A549 (cell line): Measurements from ENCODE around the gene FOXP1. TPM values are rescaled to one million over a fixed set of nuclear protein-coding genes. Genes with fewer than 3 reads are reported as not detected.
A peak's percentile ranks its signal among the peaks of the same experiment; 100 is the strongest.

Experiments
- ATAC-seq, 2 experiments: fragments of 200-7000 bp in 1 of 2; fragments of >200 bp in 1 of 2; cut with Nextera tagmentation in 1 of 2; cut with Tn5 transposase in 1 of 2; 3 replicates each; pipeline versions ENCODE4 v1.8.0 to v1.9.1; 2018 to 2020; ENCODE audit warnings: mild to moderate bottlenecking in 1 of 2, moderate library complexity in 1 of 2
- CTCF ChIA-PET: fragments of 300-600 bp; sonication (Branson Sonifier 250); formaldehyde crosslinking; extraction: SDS; loops from one replicate; lab custom pipeline; 2021; ENCODE audit warnings: antibody characterized with exemption, inconsistent platforms; lab: Yijun Ruan, JAX
- POLR2A ChIA-PET: fragments of 350-600 bp; formaldehyde crosslinking; extraction: SDS; loops from one replicate; lab custom pipeline; 2021; ENCODE audit warnings: antibody characterized with exemption, inconsistent platforms; lab: Yijun Ruan, JAX
- DNase-seq, 2 experiments: peaks; one replicate each; pipeline versions ENCODE4 v3.0.0 to v3.0.0-alpha.2; 2011 to 2016; ENCODE audit warnings: low read depth in 1 of 2, low spot score in 1 of 2
- FAIRE-seq: peaks from 2 replicates; lab custom pipeline; 2011; peaks lifted over from hg19 to GRCh38; lab: Jason Lieb, UNC
- H3K27ac ChIP-seq, 2 experiments: fragments of >200 bp; sonication (Bioruptor Twin); formaldehyde crosslinking; 3 replicates each; pipeline ENCODE4 v1.5.1; 2016 to 2017
- H3K4me1 ChIP-seq: fragments of >200 bp; sonication (Bioruptor Twin); formaldehyde crosslinking; 3 replicates; pipeline ENCODE4 v1.6.1; 2016
- H3K4me2 ChIP-seq: fragments of >200 bp; sonication (Bioruptor Twin); formaldehyde crosslinking; 3 replicates; pipeline ENCODE4 v1.6.1; 2016
- H3K4me3 ChIP-seq: fragments of >200 bp; sonication (Bioruptor Twin); formaldehyde crosslinking; 3 replicates; pipeline ENCODE4 v1.5.1; 2016
- H3K9me3 ChIP-seq: fragments of >200 bp; sonication (Bioruptor Twin); formaldehyde crosslinking; 3 replicates; pipeline ENCODE4 v1.6.1; 2016
- EP300 ChIP-seq, 2 experiments: fragments of >200 bp; sonication (Bioruptor Twin); formaldehyde crosslinking; IDR thresholded peaks; 2 replicates in 1 of 2; 3 replicates in 1 of 2; pipeline ENCODE4 v1.6.1; 2016 to 2017
- ESRRA ChIP-seq: fragments of 150-350 bp; IDR thresholded peaks from 2 replicates; pipeline ENCODE4 v1.6.1; 2014; ENCODE audit warnings: mild to moderate bottlenecking, low read length, borderline replicate concordance
- FOSB ChIP-seq: fragments of 250-450 bp; sonication (Bioruptor Pico); IDR thresholded peaks from 2 replicates; pipeline ENCODE4 v1.5.0; 2020; ENCODE audit warnings: mild to moderate bottlenecking, moderate library complexity
- FOSL2 ChIP-seq, 2 experiments: fragments of 450-650 bp in 1 of 2; fragments of >200 bp in 1 of 2; sonication (Bioruptor Twin) in 1 of 2; formaldehyde crosslinking; IDR thresholded peaks; 2 replicates each; pipeline versions ENCODE4 v1.5.0 to v1.6.1; 2016 to 2020; ENCODE audit warnings: mild to moderate bottlenecking in 1 of 2, moderate library complexity in 1 of 2
- FOXS1 ChIP-seq: fragments of 250-450 bp; sonication (Bioruptor Pico); IDR thresholded peaks from 2 replicates; pipeline ENCODE4 v1.5.0; 2020; ENCODE audit warnings: mild to moderate bottlenecking, moderate library complexity
- GATA3 ChIP-seq: IDR thresholded peaks from 2 replicates; pipeline ENCODE4 v1.6.1; 2012; ENCODE audit warnings: borderline replicate concordance
- HDAC2 ChIP-seq: fragments of 200-600 bp; sonication (generic); IDR thresholded peaks from 2 replicates; pipeline ENCODE4 v1.6.1; 2016
- JUNB ChIP-seq: fragments of >200 bp; sonication (Bioruptor Twin); formaldehyde crosslinking; IDR thresholded peaks from 2 replicates; pipeline ENCODE4 v1.6.1; 2016
- KDM1A ChIP-seq: fragments of 200-600 bp; sonication (generic); IDR thresholded peaks from 2 replicates; pipeline ENCODE4 v1.6.1; 2016; ENCODE audit warnings: low read depth, mild to moderate bottlenecking
- MAFK ChIP-seq: fragments of 450-650 bp; IDR thresholded peaks from 2 replicates; pipeline ENCODE4 v1.6.1; 2014; ENCODE audit not compliant: partially characterized antibody
- NFE2L2 ChIP-seq: fragments of 150-350 bp; conservative IDR thresholded peaks from 2 replicates; pipeline ENCODE4 v1.6.1; 2014; ENCODE audit warnings: low read length
- NPAS2 ChIP-seq: fragments of 250-450 bp; sonication (Bioruptor Pico); IDR thresholded peaks from 2 replicates; pipeline ENCODE4 v1.8.0; 2022; ENCODE audit warnings: mild to moderate bottlenecking, moderate library complexity, borderline replicate concordance
- POLR2AphosphoS2 ChIP-seq: conservative IDR thresholded peaks from 2 replicates; pipeline ENCODE4 v1.6.1; 2012; ENCODE audit warnings: low read length, improper control_type of control experiment, inconsistent platforms
- RFX5 ChIP-seq: fragments of 450-650 bp; IDR thresholded peaks from 2 replicates; pipeline ENCODE4 v1.7.1; 2014; ENCODE audit warnings: antibody characterized with exemption, mild to moderate bottlenecking, moderate library complexity
- SREBF2 ChIP-seq: fragments of 450-650 bp; IDR thresholded peaks from 2 replicates; pipeline ENCODE4 v1.6.1; 2014; ENCODE audit warnings: mild to moderate bottlenecking, moderate library complexity
- TFCP2L1 ChIP-seq: fragments of 250-450 bp; sonication (Bioruptor Pico); IDR thresholded peaks from 2 replicates; pipeline ENCODE4 v1.5.0; 2021; ENCODE audit warnings: mild to moderate bottlenecking
- TP53 ChIP-seq: fragments of 250-450 bp; sonication (Bioruptor Pico); IDR thresholded peaks from 2 replicates; pipeline ENCODE4 v1.5.0; 2021; ENCODE audit warnings: mild to moderate bottlenecking, moderate library complexity
- ZFP36 ChIP-seq: fragments of 450-650 bp; IDR thresholded peaks from 2 replicates; pipeline ENCODE4 v1.6.1; 2014; ENCODE audit warnings: borderline replicate concordance; ENCODE audit not compliant: partially characterized antibody
- ZNF302 ChIP-seq: fragments of 250-450 bp; sonication (Bioruptor Pico); IDR thresholded peaks from 2 replicates; pipeline ENCODE4 v1.9.0; 2021; ENCODE audit warnings: inconsistent platforms, mild to moderate bottlenecking, moderate library complexity
- ZSCAN20 ChIP-seq: fragments of 250-450 bp; sonication (Bioruptor Pico); IDR thresholded peaks from 2 replicates; pipeline ENCODE4 v1.8.0; 2022; ENCODE audit warnings: mild to moderate bottlenecking, moderate library complexity
- WGBS: methylation state at CpG from one replicate; pipeline ENCODE4 v1.1.6; 2017; ENCODE audit errors: missing lambda C conversion rate; 5-methylcytosine and 5-hydroxymethylcytosine counted together
- polyA plus RNA-seq, 4 experiments: library from polyadenylated mRNA; depleted of rRNA in 3 of 4; stranded (reverse); fragments of >200 nt; fragmentation: RNase III in 1 of 4; extraction: RNeasy Plus Mini Kit Qiagen cat#74134 plus additional on column Dnase treatment in 1 of 4; gene quantifications; 2 replicates in 3 of 4; 3 replicates in 1 of 4; pipeline ENCODE4 v1.2.3, GENCODE V29; 2011 to 2017
- TF ChIP-seq, protein P1 (sequence below): fragments of >200 bp; sonication (Bioruptor Twin); formaldehyde crosslinking; IDR thresholded peaks from 2 replicates; pipeline ENCODE4 v1.6.1; 2016
- TF ChIP-seq, protein P2 (sequence below): fragments of 200-600 bp; sonication (generic); IDR thresholded peaks from 2 replicates; pipeline ENCODE4 v1.6.1; 2016; ENCODE audit warnings: antibody characterized with exemption, mild to moderate bottlenecking, moderate library complexity

The FOXP1 gene
- polyA plus RNA-seq, 2 of the 4 experiments (the other 2 are of a cell fraction): 12.8 to 13.9 TPM

DNA sequence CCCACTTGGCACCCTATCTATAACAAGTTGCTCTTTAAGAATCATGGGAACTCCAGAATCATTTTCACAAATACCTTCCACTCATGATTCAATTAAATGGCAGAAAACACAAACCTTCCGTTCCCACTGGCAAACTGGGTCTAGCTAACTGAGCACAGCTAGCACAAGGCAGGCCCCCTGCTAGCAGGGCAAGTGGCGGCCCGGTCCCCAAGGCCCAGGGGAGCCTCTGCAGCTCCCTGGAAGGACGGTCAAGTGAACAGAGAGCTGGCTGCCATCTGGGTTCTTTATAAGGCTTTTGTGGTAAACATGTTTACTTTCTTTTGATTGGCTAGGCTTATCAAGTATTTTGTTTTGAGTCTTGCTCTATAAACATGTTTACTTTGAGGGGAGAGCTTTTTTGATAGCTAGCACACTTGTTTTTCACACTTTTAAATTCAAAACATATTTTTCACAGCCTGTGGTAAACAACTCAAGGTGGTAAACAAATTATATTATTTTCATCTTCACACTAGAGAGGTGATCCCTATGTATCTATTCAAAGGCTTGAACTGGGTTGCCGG, 81.4 kb downstream of the FOXP1 start (continued):
- TF ChIP-seq, protein P1, sequence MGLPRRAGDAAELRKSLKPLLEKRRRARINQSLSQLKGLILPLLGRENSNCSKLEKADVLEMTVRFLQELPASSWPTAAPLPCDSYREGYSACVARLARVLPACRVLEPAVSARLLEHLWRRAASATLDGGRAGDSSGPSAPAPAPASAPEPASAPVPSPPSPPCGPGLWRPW: no peak
- TF ChIP-seq ZNF302 (CRISPR knock-in tag): no peak
- TF ChIP-seq, all 56 proteins: peak for 0

GRCh38 chr3:71500696-71501095, 82.8 kb downstream of the FOXP1 start:
- H3K4me3 ChIP-seq: no peak overlapping the region
- CTCF ChIA-PET: no interaction called here
- ATAC-seq: no peak
- H3K4me2 ChIP-seq: no peak overlapping the region
- H3K9me3 ChIP-seq: no peaks in the 10 kb centered on the region
- no peak for FAIRE-seq
- 88% methylated on average over 6 of the region's 6 CpGs for WGBS
- POLR2A ChIA-PET: no interaction called here
- H3K27ac ChIP-seq: peak overlapping the region; percentile 1 to 93; a peak in 3 of 6 replicates
- no peak for DNase-seq
- TF ChIP-seq SREBF2 (no peak), NFE2L2 (no peak), POLR2AphosphoS2 (no peak), EP300 (IDR thresholded peaks at IDR 0.05) (no peak), FOSL2 (IDR thresholded peaks at IDR 0.05) (no peak), FOSL2 (CRISPR knock-in tag; IDR thresholded peaks at IDR 0.05) (no peak), TP53 (CRISPR knock-in tag) (no peak), ZFP36 (no peak)
- TF ChIP-seq, protein P2, sequence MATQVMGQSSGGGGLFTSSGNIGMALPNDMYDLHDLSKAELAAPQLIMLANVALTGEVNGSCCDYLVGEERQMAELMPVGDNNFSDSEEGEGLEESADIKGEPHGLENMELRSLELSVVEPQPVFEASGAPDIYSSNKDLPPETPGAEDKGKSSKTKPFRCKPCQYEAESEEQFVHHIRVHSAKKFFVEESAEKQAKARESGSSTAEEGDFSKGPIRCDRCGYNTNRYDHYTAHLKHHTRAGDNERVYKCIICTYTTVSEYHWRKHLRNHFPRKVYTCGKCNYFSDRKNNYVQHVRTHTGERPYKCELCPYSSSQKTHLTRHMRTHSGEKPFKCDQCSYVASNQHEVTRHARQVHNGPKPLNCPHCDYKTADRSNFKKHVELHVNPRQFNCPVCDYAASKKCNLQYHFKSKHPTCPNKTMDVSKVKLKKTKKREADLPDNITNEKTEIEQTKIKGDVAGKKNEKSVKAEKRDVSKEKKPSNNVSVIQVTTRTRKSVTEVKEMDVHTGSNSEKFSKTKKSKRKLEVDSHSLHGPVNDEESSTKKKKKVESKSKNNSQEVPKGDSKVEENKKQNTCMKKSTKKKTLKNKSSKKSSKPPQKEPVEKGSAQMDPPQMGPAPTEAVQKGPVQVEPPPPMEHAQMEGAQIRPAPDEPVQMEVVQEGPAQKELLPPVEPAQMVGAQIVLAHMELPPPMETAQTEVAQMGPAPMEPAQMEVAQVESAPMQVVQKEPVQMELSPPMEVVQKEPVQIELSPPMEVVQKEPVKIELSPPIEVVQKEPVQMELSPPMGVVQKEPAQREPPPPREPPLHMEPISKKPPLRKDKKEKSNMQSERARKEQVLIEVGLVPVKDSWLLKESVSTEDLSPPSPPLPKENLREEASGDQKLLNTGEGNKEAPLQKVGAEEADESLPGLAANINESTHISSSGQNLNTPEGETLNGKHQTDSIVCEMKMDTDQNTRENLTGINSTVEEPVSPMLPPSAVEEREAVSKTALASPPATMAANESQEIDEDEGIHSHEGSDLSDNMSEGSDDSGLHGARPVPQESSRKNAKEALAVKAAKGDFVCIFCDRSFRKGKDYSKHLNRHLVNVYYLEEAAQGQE: no peak
- H3K4me1 ChIP-seq: peaks cover 64% of the 10 kb centered on the region

DNA sequence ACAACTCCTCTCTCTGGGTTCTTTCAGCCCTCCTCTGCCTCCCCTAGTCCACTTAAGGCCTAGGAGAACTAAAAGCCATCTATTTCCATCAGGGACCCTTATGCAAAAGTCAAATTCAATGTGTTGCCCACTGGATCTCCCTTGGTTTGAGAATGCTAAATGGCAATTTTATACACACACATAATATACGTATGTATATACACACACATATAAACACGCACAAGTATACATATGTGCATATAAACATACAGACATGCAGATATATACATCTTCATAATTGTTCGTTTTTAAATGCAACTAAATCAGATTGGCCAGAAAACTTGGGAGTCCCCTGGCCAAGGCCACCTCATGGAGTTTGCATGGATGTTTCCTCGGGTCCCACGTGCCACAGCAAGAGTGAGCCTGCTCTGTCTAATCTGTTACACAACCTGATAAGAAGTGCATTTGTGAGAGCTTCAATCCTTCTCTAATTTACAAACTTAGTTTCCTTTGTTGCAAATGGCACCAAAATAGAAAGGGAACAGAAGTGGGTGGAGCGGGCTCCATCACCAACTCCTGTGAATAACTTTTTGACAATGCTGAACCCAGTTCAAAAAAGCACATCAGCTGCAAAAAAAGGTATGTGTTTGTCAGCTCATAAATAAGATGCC, 84.2 kb downstream of the FOXP1 start:
- CTCF ChIA-PET: interaction anchor here (0.6 to 1.7 kb wide), 2 partner anchors 67 to 85 kb away, joined by 3 to 4 read pairs; partner anchors contain the start of gene FOXP1
- no peak overlapping the region for H3K4me2 ChIP-seq
- peak overlapping the region in 1 of 2 experiments; percentile 93; a peak in 3 of 6 replicates for H3K27ac ChIP-seq
- FAIRE-seq: no peak
- TF ChIP-seq MAFK (no peak), KDM1A (no peak), JUNB (no peak), FOXS1 (no peak), ZSCAN20 (no peak), HDAC2 (no peak)
- TF ChIP-seq, all 56 proteins: peak for 0
- DNase-seq: no peak
- POLR2A ChIA-PET: no interaction called here
- no peak for ATAC-seq
- WGBS: 83% methylated on average over 6 of the region's 6 CpGs
- Histone ChIP-seq H3K4me3 (no peak overlapping the region), H3K9me3 (no peaks in the 10 kb centered on the region), H3K4me1 (peaks cover 56% of the 10 kb centered on the region)

DNA sequence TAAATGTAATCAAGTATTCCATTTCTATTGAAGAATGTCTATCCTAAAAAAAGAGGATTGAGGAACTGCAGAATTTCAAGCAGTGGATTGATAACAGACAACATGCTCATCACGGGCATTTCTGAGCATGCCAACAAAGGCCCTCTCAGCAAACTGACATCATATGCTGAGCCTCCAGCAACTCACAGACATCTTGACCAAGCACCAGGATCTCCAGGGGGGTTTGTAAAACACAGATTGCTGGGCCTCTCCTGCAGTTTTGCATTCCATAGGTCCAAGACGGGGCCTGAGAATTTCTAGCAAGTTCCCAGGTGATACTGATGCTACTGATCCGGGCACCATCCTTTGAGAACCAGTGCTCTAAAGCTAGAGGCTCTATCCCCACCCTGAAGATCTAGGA, 85.0 kb downstream of the FOXP1 start:
- ChIA-PET POLR2A (no interaction called here), CTCF (interaction anchor here (0.6 to 1.8 kb wide), 3 partner anchors 12 to 85 kb away, joined by 3 to 7 read pairs (median 3); partner anchors contain the start of gene FOXP1)
- Histone ChIP-seq H3K4me3 (no peak overlapping the region), H3K9me3 (no peaks in the 10 kb centered on the region), H3K4me2 (no peak overlapping the region), H3K27ac (peak overlapping the region; percentile 85 to 93), H3K4me1 (peaks cover 52% of the 10 kb centered on the region)
- WGBS: 74% methylated on average over 3 of the region's 3 CpGs
- FAIRE-seq (no peak), ATAC-seq (no peak), DNase-seq (no peak)
- no peak for TF ChIP-seq RFX5
- no peak for TF ChIP-seq ESRRA
- no peak for TF ChIP-seq FOSB
- TF ChIP-seq TFCP2L1 (CRISPR knock-in tag): no peak
- TF ChIP-seq SREBF2: no peak
- no peak for TF ChIP-seq NPAS2 (CRISPR knock-in tag)
- no peak for TF ChIP-seq GATA3
- TF ChIP-seq, protein P1: no peak
- TF ChIP-seq, all 56 proteins: peak for 0
